ENCODE results near the gene ESRRB. TPM values are rescaled to one million over a fixed set of nuclear protein-coding genes. Genes with fewer than 3 reads are reported as not detected.

The ESRRB gene
- total and polyA plus RNA-seq, 8 donors, result 0.58 to 4.6 (median 3.8) TPM; not detected in 2

DNA sequence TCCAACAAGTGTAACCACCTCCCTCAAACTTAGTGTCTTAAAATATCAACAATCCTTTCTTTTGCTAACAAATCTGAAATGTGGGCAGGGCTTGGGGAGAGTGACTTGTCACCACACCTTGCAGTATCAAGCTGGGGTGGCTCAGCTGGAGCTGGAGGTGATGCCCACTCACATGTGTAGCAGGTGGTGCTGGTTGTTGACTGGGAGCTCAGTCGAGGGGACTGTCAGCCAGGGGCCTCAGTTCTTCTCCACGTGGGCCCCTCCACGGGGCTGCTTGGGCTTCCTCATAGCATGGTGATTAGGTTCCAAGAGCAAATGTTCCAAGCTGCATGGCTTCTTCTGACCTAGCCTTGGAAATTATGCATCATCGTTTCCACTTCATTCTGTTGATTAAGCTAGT is 32.6 kb upstream of the ESRRB start:
- Histone ChIP-seq H3K27me3 (peaks cover 0 to 37% (median 0%) of the 10 kb centered on the region in 3 donors), H3K36me3 (no peaks in the 10 kb centered on the region), H3K9me3 (peaks cover 0 to 7% (median 5%) of the 10 kb centered on the region in 4 donors), H3K27ac (no peak overlapping the region), H3K4me3 (no peak overlapping the region), H3K4me1 (no peaks in the 10 kb centered on the region)
- intact Hi-C loops (cut with DNase I; ENCODE audit: low total_unique reads), result no loop called here
- TF ChIP-seq, protein P1, sequence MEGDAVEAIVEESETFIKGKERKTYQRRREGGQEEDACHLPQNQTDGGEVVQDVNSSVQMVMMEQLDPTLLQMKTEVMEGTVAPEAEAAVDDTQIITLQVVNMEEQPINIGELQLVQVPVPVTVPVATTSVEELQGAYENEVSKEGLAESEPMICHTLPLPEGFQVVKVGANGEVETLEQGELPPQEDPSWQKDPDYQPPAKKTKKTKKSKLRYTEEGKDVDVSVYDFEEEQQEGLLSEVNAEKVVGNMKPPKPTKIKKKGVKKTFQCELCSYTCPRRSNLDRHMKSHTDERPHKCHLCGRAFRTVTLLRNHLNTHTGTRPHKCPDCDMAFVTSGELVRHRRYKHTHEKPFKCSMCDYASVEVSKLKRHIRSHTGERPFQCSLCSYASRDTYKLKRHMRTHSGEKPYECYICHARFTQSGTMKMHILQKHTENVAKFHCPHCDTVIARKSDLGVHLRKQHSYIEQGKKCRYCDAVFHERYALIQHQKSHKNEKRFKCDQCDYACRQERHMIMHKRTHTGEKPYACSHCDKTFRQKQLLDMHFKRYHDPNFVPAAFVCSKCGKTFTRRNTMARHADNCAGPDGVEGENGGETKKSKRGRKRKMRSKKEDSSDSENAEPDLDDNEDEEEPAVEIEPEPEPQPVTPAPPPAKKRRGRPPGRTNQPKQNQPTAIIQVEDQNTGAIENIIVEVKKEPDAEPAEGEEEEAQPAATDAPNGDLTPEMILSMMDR (IDR thresholded peaks at IDR 0.05), result no peak
- TF ChIP-seq EP300 (IDR thresholded peaks at IDR 0.05) (no peak), POLR2AphosphoS5 (IDR thresholded peaks at IDR 0.05) (no peak), POLR2A (IDR thresholded peaks at IDR 0.05) (no peak)
- no peak for DNase-seq
- 69 to 79% (median 78%) methylated on average over 4 of the region's 4 CpGs for WGBS, 5 donors

GRCh38 chr14:76346391-76347160 is 29.4 kb upstream of the ESRRB start:
- intact Hi-C loops (cut with DNase I; ENCODE audit: low total_unique reads), result no loop called here
- Histone ChIP-seq H3K27ac (no peak overlapping the region), H3K9me3 (peaks cover 0 to 7% (median 5%) of the 10 kb centered on the region in 4 donors), H3K36me3 (no peaks in the 10 kb centered on the region), H3K4me1 (no peaks in the 10 kb centered on the region), H3K27me3 (peaks cover 0 to 13% (median 0%) of the 10 kb centered on the region in 3 donors), H3K4me3 (no peak overlapping the region)
- DNase-seq, result peak in 1 of 2 donors; percentile 53
- TF ChIP-seq POLR2AphosphoS5 (IDR thresholded peaks at IDR 0.05), result no peak
- TF ChIP-seq POLR2A (IDR thresholded peaks at IDR 0.05), result no peak
- TF ChIP-seq EP300 (IDR thresholded peaks at IDR 0.05), result no peak
- TF ChIP-seq, protein P1 (IDR thresholded peaks at IDR 0.05), result no peak
- WGBS, 5 donors, result 45 to 58% (median 45%) methylated on average over 6 to 8 of the region's 8 CpGs

- no peak overlapping the region for H3K27ac ChIP-seq
- no peaks in the 10 kb centered on the region for H3K9me3 ChIP-seq
- 50 to 80% (median 67%) methylated on average over 7 to 8 of the region's 8 CpGs for WGBS, 5 donors
- H3K4me1 ChIP-seq, result peaks cover 0 to 9% (median 8%) of the 10 kb centered on the region in 4 donors
- TF ChIP-seq, protein P1 (IDR thresholded peaks at IDR 0.05), result no peak
- DNase-seq, result peak in 1 of 2 donors; percentile 38
- peaks cover 0 to 28% (median 7%) of the 10 kb centered on the region in 3 donors for H3K27me3 ChIP-seq
- no peak overlapping the region for H3K4me3 ChIP-seq
- intact Hi-C loops (cut with DNase I; ENCODE audit: low total_unique reads), result no loop called here
- H3K36me3 ChIP-seq, result no peaks in the 10 kb centered on the region
These were observed 27.0 kb upstream of the ESRRB start for GRCh38 chr14:76348898-76349297.

DNA sequence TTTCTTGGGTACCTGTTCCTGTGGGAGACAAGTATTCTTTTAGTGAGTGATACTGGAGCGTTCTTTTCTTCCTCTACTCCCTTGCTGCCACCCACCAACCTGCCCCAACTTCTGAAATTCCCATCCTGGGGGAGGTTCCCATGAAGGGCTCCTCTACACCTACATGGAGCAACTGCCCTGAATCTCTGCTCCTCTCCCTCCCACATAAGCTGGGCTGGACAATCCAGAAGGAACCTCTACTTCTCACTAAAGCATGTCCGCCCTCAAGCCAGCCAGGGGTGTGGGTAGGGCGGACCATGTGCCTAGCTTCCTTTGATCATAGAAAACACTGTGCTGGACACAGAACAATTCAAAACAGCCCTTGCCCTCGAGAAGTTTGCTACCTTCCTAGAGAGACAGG is 25.9 kb upstream of the ESRRB start:
- Histone ChIP-seq H3K4me3 (no peak overlapping the region), H3K27ac (no peak overlapping the region), H3K4me1 (peaks cover 0 to 9% (median 8%) of the 10 kb centered on the region in 4 donors), H3K9me3 (no peaks in the 10 kb centered on the region), H3K36me3 (no peaks in the 10 kb centered on the region), H3K27me3 (peaks cover 0 to 32% (median 7%) of the 10 kb centered on the region in 3 donors)
- DNase-seq, result no peak
- TF ChIP-seq, protein P1 (IDR thresholded peaks at IDR 0.05), result no peak
- no peak for TF ChIP-seq POLR2A (IDR thresholded peaks at IDR 0.05)
- no peak for TF ChIP-seq POLR2AphosphoS5 (IDR thresholded peaks at IDR 0.05)
- TF ChIP-seq EP300 (IDR thresholded peaks at IDR 0.05), result no peak
- intact Hi-C loops (cut with DNase I; ENCODE audit: low total_unique reads), result loop anchor here (5.0 kb wide), 1 partner anchor 298 kb away; no protein-coding TSS in a partner anchor
- 62 to 75% (median 67%) methylated on average over 4 of the region's 4 CpGs for WGBS, 5 donors

Data from stomach (tissue), 9 donors.